Ascending aorta (tissue), 2 donors: ENCODE data around the gene NFATC3. TPM values are rescaled to one million over a fixed set of nuclear protein-coding genes. Genes with fewer than 3 reads are reported as not detected.

Experiments used
- DNase-seq, 2 donors: peaks; one replicate each; pipeline ENCODE4 v3.0.0-alpha.2; 2019; ENCODE audit warnings: low spot score in 2 of 2
- H3K27ac ChIP-seq, 2 donors: fragments of 200-600 bp; sonication (generic); one replicate each; pipeline ENCODE4 v1.5.1; 2016 to 2017; ENCODE audit warnings: mild to moderate bottlenecking in 1 of 2
- H3K27me3 ChIP-seq: fragments of 200-600 bp; sonication (generic); one replicate; pipeline ENCODE4 v1.5.1; 2017
- H3K36me3 ChIP-seq, 2 donors: fragments of 200-600 bp; sonication (generic); one replicate each; pipeline ENCODE4 v1.5.1; 2016
- H3K4me1 ChIP-seq, 2 donors: fragments of 200-600 bp; sonication (generic); one replicate each; pipeline ENCODE4 v1.5.1; 2016 to 2017; ENCODE audit warnings: mild to moderate bottlenecking in 1 of 2
- H3K4me3 ChIP-seq, 2 donors: fragments of 200-600 bp; sonication (generic); one replicate each; pipeline ENCODE4 v1.5.1; 2016 to 2017; ENCODE audit warnings: mild to moderate bottlenecking in 1 of 2
- H3K9me3 ChIP-seq, 2 donors: fragments of 200-600 bp; sonication (generic); one replicate each; pipeline ENCODE4 v1.5.1; 2016
- intact Hi-C: fragments of 100-400 bp; cut with DNase I; formaldehyde crosslinking; loops from one replicate; pipeline ENCODE4 v1.15.1; 2023
- total RNA-seq: library from RNA; depleted of rRNA; stranded (reverse); fragments of >200 nt; gene quantifications from one replicate; pipeline ENCODE4 v1.1.0, GENCODE V29; 2016
- TF ChIP-seq, protein P1 (sequence below), 3 experiments: fragments of 200-600 bp in 2 of 3; fragments of 450-650 bp in 1 of 3; sonication (generic) in 2 of 3; IDR thresholded peaks; one replicate each; pipeline ENCODE4 v1.5.1; 2016 to 2019; ENCODE audit warnings: antibody characterized with exemption in 3 of 3, mild to moderate bottlenecking in 1 of 3, moderate library complexity in 1 of 3

The NFATC3 gene
- total RNA-seq, 1 donor from 2014 or later, result 36.4 TPM

DNA sequence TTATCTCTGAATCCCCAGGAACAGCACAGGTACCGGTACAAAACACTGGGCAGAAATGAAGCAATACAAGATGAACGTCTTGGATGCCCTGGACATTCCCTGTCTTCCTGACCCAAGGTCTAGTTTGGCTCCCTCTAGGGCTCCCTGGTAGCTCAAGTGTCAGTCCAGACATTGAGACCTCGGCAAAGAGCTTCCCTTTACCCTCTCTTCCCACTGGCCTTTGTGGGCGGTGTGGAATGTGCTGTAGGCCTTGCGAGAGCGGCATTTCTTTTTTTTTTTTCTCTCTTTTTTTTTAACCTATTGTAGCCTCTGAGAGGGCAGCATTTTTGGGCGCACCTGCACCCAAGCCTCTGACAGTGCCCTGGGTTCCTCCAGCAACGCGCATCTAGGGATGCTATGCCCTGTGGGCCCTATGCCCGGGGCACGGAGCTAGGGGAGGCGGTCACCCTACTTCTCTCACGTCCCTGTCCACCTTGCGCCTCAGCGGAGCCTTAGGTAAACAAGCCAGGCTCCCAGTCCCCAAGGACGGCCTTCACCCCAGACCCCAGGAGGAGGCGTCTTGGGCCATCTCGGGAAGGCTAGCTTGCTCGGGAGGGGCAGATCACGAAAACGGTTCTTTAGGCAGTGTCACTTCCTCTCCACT lies 1.2 kb upstream of the NFATC3 start:
- TF ChIP-seq, protein P1, sequence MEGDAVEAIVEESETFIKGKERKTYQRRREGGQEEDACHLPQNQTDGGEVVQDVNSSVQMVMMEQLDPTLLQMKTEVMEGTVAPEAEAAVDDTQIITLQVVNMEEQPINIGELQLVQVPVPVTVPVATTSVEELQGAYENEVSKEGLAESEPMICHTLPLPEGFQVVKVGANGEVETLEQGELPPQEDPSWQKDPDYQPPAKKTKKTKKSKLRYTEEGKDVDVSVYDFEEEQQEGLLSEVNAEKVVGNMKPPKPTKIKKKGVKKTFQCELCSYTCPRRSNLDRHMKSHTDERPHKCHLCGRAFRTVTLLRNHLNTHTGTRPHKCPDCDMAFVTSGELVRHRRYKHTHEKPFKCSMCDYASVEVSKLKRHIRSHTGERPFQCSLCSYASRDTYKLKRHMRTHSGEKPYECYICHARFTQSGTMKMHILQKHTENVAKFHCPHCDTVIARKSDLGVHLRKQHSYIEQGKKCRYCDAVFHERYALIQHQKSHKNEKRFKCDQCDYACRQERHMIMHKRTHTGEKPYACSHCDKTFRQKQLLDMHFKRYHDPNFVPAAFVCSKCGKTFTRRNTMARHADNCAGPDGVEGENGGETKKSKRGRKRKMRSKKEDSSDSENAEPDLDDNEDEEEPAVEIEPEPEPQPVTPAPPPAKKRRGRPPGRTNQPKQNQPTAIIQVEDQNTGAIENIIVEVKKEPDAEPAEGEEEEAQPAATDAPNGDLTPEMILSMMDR (IDR thresholded peaks at IDR 0.05), result peak in 1 of 3 experiments; percentile 2
- intact Hi-C loops, result loop anchor here (1.0 to 10.0 kb wide), 3 partner anchors 19 to 241 kb away; partner anchors contain the start of gene ESRP2
- H3K4me1 ChIP-seq, result peaks cover 11 to 18% of the 10 kb centered on the region in 2 donors
- H3K9me3 ChIP-seq, result no peaks in the 10 kb centered on the region
- no peaks in the 10 kb centered on the region for H3K27me3 ChIP-seq
- peak overlapping the region; percentile 98 to 99 for H3K27ac ChIP-seq
- no peak for DNase-seq
- peak overlapping the region; percentile 77 to 96 for H3K4me3 ChIP-seq
- no peaks in the 10 kb centered on the region for H3K36me3 ChIP-seq

DNA sequence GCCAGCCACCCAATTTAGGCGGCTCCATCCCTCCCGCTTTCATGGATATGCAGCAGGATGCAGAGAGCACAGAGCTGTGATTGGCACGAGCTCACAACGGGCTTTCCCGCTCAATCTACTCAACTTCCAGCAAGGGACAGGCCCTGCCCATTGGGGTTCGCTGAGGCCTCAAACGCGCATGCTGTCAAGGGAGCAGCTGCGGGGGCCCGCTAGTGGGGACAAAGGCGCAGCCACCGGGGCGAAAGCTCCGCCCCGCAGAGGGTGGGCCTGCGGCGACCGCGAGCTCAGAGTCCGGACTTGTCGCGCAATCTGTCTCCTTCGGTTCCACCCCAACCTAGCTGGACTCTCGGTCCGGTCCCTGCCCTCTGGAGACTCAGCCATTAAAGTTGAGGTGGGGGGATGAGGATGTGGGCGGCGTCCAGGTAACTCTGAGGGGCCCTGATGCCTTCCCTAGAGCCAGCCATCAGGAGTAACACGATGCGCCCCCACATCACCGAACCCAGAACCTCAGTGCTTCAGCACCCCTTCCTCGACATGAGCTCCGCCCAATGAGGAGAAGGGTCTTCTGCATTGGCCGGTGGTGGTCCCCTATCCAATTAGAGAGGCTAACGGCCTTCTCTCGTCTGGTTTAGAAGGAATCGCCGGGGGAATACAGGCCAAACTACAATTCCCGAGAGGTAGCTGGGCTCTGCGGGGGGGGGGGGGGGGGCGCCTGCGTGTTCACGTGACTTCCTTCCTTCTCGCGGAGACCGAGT lies 489 bp upstream of the NFATC3 start:
- H3K4me1 ChIP-seq, result peaks cover 11 to 21% of the 10 kb centered on the region in 2 donors
- H3K36me3 ChIP-seq, result no peaks in the 10 kb centered on the region
- peak; percentile 70 to 95 for DNase-seq
- no peaks in the 10 kb centered on the region for H3K9me3 ChIP-seq
- TF ChIP-seq, protein P1 (IDR thresholded peaks at IDR 0.05), result peak in 1 of 3 experiments; percentile 18
- peak overlapping the region; percentile 77 to 96 for H3K4me3 ChIP-seq
- no peaks in the 10 kb centered on the region for H3K27me3 ChIP-seq
- intact Hi-C loops, result loop anchor here (1.0 to 10.0 kb wide), 3 partner anchors 19 to 240 kb away; partner anchors contain the start of gene ESRP2
- peak overlapping the region; percentile 98 to 99 for H3K27ac ChIP-seq

DNA sequence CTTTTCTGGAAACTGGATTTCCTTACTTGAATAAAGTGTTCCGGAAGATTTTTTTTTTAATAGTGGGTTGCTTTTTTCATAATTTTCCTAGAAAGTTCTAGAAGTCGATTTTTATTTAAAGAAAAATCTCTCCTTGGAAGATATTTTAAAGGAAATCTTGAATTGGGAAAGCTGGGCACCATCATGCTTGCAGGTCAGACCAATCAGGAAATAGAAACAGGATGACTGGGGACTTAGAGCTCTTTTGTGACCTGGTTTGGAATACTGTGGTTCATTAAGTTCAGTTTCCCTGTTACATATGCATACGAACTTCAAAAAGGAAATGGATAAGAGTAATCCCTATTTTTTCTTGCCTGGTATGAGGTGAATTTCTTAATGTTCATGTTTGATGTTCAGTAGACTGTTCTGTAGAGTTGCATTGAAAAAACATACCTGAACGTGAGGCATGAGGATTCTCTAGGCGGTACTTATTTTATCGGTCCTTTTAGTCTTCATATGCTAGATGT lies 1.2 kb downstream of the NFATC3 start:
- Histone ChIP-seq H3K27ac (peak overlapping the region; percentile 87 to 91), H3K4me3 (peak overlapping the region; percentile 90 to 96), H3K4me1 (peaks cover 11 to 26% of the 10 kb centered on the region in 2 donors), H3K27me3 (no peaks in the 10 kb centered on the region), H3K9me3 (no peaks in the 10 kb centered on the region), H3K36me3 (no peaks in the 10 kb centered on the region)
- intact Hi-C loops, result loop anchor here (10.0 kb wide), 1 partner anchor 238 kb away; no protein-coding TSS in a partner anchor
- no peak for DNase-seq
- TF ChIP-seq, protein P1 (IDR thresholded peaks at IDR 0.05), result no peak

DNA sequence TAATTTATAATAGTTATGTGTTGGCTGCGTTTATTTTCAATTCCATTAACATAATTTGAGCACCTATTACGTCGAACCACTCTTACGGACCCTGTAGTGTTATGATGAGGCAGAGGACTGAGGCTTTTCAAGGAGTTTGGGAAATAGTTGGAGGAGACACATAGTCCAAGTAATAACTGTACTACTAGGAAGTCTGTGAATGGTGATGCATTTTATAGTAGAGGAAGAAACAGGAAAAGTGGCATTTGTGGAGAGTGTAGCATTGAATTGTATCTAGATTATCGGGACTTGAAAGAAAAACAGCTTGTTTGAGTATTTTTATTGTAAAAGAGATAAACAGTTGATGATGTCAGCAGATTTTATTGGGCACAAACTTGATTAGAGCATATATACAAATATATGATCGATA lies 1.7 kb downstream of the NFATC3 start:
- Histone ChIP-seq H3K27me3 (no peaks in the 10 kb centered on the region), H3K27ac (peak overlapping the region; percentile 87 to 91), H3K4me3 (peak overlapping the region; percentile 90 to 96), H3K4me1 (peaks cover 14 to 31% of the 10 kb centered on the region in 2 donors), H3K36me3 (no peaks in the 10 kb centered on the region), H3K9me3 (no peaks in the 10 kb centered on the region)
- DNase-seq, result no peak
- intact Hi-C loops, result loop anchor here (10.0 kb wide), 1 partner anchor 238 kb away; no protein-coding TSS in a partner anchor
- TF ChIP-seq, protein P1 (IDR thresholded peaks at IDR 0.05), result no peak

DNA sequence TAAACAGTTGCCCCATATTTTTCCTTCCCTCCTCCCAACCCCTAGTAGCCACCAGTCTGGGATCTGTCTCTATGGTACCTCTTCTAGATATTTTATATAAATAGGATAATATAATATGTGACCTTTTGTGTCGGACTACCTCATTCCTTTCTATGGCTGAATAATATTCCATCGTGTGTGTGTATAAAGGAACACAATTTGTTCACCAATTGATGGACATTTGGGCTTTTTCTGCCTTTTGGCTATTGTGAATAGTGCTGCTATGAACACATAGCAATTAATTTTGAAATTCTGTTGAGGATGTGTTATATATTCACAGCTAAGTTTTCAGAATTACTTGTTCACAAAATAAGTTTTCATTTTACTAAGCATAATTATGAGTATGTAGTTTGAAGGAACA lies 2.5 kb downstream of the NFATC3 start:
- Histone ChIP-seq H3K27me3 (no peaks in the 10 kb centered on the region), H3K27ac (peak overlapping the region; percentile 5 to 6), H3K4me1 (peaks cover 14 to 37% of the 10 kb centered on the region in 2 donors), H3K36me3 (no peaks in the 10 kb centered on the region), H3K9me3 (no peaks in the 10 kb centered on the region), H3K4me3 (peak overlapping the region; percentile 90 to 96)
- TF ChIP-seq, protein P1 (IDR thresholded peaks at IDR 0.05), result no peak
- intact Hi-C loops, result loop anchor here (10.0 kb wide), 1 partner anchor 237 kb away; no protein-coding TSS in a partner anchor
- no peak for DNase-seq
